GM18867 (cell line): Measurements from ENCODE around the gene RBP4.
A peak's percentile ranks its signal among the peaks of the same experiment; 100 is the strongest.

Source experiments
- ATAC-seq: cut with Tn5 transposase; IDR thresholded peaks from one replicate; pipeline ENCODE4 v1.9.1; 2021; ENCODE audit warnings: mild to moderate bottlenecking, moderate library complexity; ENCODE audit not compliant: unreplicated experiment

RBP4 gene

GRCh38 chr10:93601146-93601773, at the start of gene RBP4:
Gene RBP4, minus strand, starts transcription at chr10:93601235. Its CDS starts 207 bp downstream, at chr10:93601028.
- ATAC-seq: no peak

GRCh38 chr10:93639791-93640190, 38.8 kb upstream of the RBP4 start:
- no peak for ATAC-seq

GRCh38 chr10:93630625-93631557, 29.9 kb upstream of the RBP4 start:
- ATAC-seq: no peak

- no peak for ATAC-seq
These were observed 28.7 kb upstream of the RBP4 start for GRCh38 chr10:93629647-93630305.

- no peak for ATAC-seq
These were observed 27.8 kb upstream of the RBP4 start for GRCh38 chr10:93628858-93629257.

GRCh38 chr10:93622942-93623341, 21.9 kb upstream of the RBP4 start:
- peak; percentile 87 for ATAC-seq

- no peak for ATAC-seq
These were observed 19.9 kb upstream of the RBP4 start for GRCh38 chr10:93620925-93621324.

GRCh38 chr10:93615576-93616235, 14.7 kb upstream of the RBP4 start:
- no peak for ATAC-seq

- no peak for ATAC-seq
These were observed 13.2 kb upstream of the RBP4 start for GRCh38 chr10:93614101-93614825.

- ATAC-seq: no peak
These were observed 12.1 kb upstream of the RBP4 start for GRCh38 chr10:93613126-93613525.

GRCh38 chr10:93612311-93612710, 11.3 kb upstream of the RBP4 start, which contains the start of gene PDE6C:
Gene PDE6C, plus strand, starts transcription at chr10:93612537. Its CDS starts 189 bp downstream, at chr10:93612726.
- no peak for ATAC-seq

GRCh38 chr10:93608421-93608820, 7.4 kb upstream of the RBP4 start:
- no peak for ATAC-seq

GRCh38 chr10:93604146-93604545, 3.1 kb upstream of the RBP4 start:
- no peak for ATAC-seq

GRCh38 chr10:93603023-93603422, 2.0 kb upstream of the RBP4 start:
- no peak for ATAC-seq

- no peak for ATAC-seq
These were observed 733 bp upstream of the RBP4 start for GRCh38 chr10:93601774-93602162.

GRCh38 chr10:93600446-93601145, 439 bp downstream of the RBP4 start:
- ATAC-seq: no peak

- no peak for ATAC-seq
These were observed 1.3 kb downstream of the RBP4 start for GRCh38 chr10:93599778-93600177.

GRCh38 chr10:93599335-93599734, 1.7 kb downstream of the RBP4 start:
- no peak for ATAC-seq

GRCh38 chr10:93598157-93598556, 2.9 kb downstream of the RBP4 start:
- ATAC-seq: no peak
